GM15510 (cell line): ENCODE data around the gene SYTL1.

Source experiments
- POLR2A ChIP-seq: IDR thresholded peaks from 3 replicates; pipeline ENCODE4 v1.6.1; 2011; ENCODE audit warnings: borderline replicate concordance; ENCODE audit not compliant: insufficient read length; ENCODE audit errors: extremely low read depth

SYTL1 gene

GRCh38 chr1:27333717-27334279 lies 8.0 kb upstream of the SYTL1 start:
- TF ChIP-seq POLR2A = no peak

GRCh38 chr1:27335506-27336422 lies 6.1 kb upstream of the SYTL1 start:
- no peak for TF ChIP-seq POLR2A

- TF ChIP-seq POLR2A = no peak
These were observed 5.1 kb upstream of the SYTL1 start for GRCh38 chr1:27336756-27337155.

- TF ChIP-seq POLR2A = no peak
These were observed 3.1 kb upstream of the SYTL1 start for GRCh38 chr1:27338751-27339150.

- no peak for TF ChIP-seq POLR2A
These were observed 2.6 kb upstream of the SYTL1 start for GRCh38 chr1:27339213-27339612.

GRCh38 chr1:27342391-27342777 lies 562 bp downstream of the SYTL1 start:
- TF ChIP-seq POLR2A = no peak

GRCh38 chr1:27342778-27343638 lies 1.2 kb downstream of the SYTL1 start:
- TF ChIP-seq POLR2A = peak; percentile 34

- TF ChIP-seq POLR2A = no peak
These were observed 1.8 kb downstream of the SYTL1 start for GRCh38 chr1:27343639-27344025.

GRCh38 chr1:27345272-27345671 lies 3.5 kb downstream of the SYTL1 start:
- TF ChIP-seq POLR2A = no peak

GRCh38 chr1:27346357-27346756 lies 4.5 kb downstream of the SYTL1 start:
- TF ChIP-seq POLR2A = no peak

- TF ChIP-seq POLR2A = no peak
These were observed 5.3 kb downstream of the SYTL1 start for GRCh38 chr1:27346991-27347624.

GRCh38 chr1:27348861-27349783 lies 7.3 kb downstream of the SYTL1 start:
- no peak for TF ChIP-seq POLR2A

- TF ChIP-seq POLR2A = no peak
These were observed 8.2 kb downstream of the SYTL1 start for GRCh38 chr1:27349784-27350662.
